ENCODE measurements around the gene QSOX2.
A peak's percentile ranks its signal among the peaks of the same experiment; 100 is the strongest.

The QSOX2 gene

GRCh38 chr9:136171801-136172411, 73.7 kb downstream of the QSOX2 start:
- TF ChIP-seq POLR2A (IDR thresholded peaks at IDR 0.05; ENCODE audit: low read depth, low read length): no peak
- DNase-seq (ENCODE audit: insufficient read length, low spot score) (no peak), FAIRE-seq (no peak)

GRCh38 chr9:136171009-136171800, 74.4 kb downstream of the QSOX2 start:
- no peak for DNase-seq (ENCODE audit: insufficient read length, low spot score)
- FAIRE-seq: no peak
- no peak for TF ChIP-seq POLR2A (IDR thresholded peaks at IDR 0.05; ENCODE audit: low read depth, low read length)

GRCh38 chr9:136170006-136170901, 75.4 kb downstream of the QSOX2 start:
- no peak for FAIRE-seq
- DNase-seq (ENCODE audit: insufficient read length, low spot score): peak; percentile 89
- TF ChIP-seq POLR2A (IDR thresholded peaks at IDR 0.05; ENCODE audit: low read depth, low read length): no peak

- DNase-seq (ENCODE audit: insufficient read length, low spot score) (no peak), FAIRE-seq (no peak)
- TF ChIP-seq POLR2A (IDR thresholded peaks at IDR 0.05; ENCODE audit: low read depth, low read length): no peak
Observed at GRCh38 chr9:136169495-136169894, 76.1 kb downstream of the QSOX2 start.

GRCh38 chr9:136163248-136163850, 82.3 kb downstream of the QSOX2 start:
- DNase-seq (ENCODE audit: insufficient read length, low spot score): no peak
- FAIRE-seq: no peak
- no peak for TF ChIP-seq POLR2A (IDR thresholded peaks at IDR 0.05; ENCODE audit: low read depth, low read length)

GRCh38 chr9:136160995-136161610, 84.5 kb downstream of the QSOX2 start:
- DNase-seq (ENCODE audit: insufficient read length, low spot score) (no peak), FAIRE-seq (peak; percentile 55)
- TF ChIP-seq POLR2A (IDR thresholded peaks at IDR 0.05; ENCODE audit: low read depth, low read length): no peak

GRCh38 chr9:136160381-136160841, 85.2 kb downstream of the QSOX2 start:
- FAIRE-seq: no peak
- no peak for TF ChIP-seq POLR2A (IDR thresholded peaks at IDR 0.05; ENCODE audit: low read depth, low read length)
- DNase-seq (ENCODE audit: insufficient read length, low spot score): no peak

- DNase-seq (ENCODE audit: insufficient read length, low spot score) (no peak), FAIRE-seq (no peak)
- TF ChIP-seq POLR2A (IDR thresholded peaks at IDR 0.05; ENCODE audit: low read depth, low read length): no peak
Observed at GRCh38 chr9:136159851-136160250, 85.8 kb downstream of the QSOX2 start.

- FAIRE-seq (no peak), DNase-seq (ENCODE audit: insufficient read length, low spot score) (no peak)
- TF ChIP-seq POLR2A (IDR thresholded peaks at IDR 0.05; ENCODE audit: low read depth, low read length): no peak
Observed at GRCh38 chr9:136157477-136158265, 87.9 kb downstream of the QSOX2 start.

Measured in H54 (cell line).